ENCODE measurements around the gene MRPL4. TPM values are rescaled to one million over a fixed set of nuclear protein-coding genes. Genes with fewer than 3 reads are reported as not detected.

The MRPL4 gene
- total and polyA plus RNA-seq, 2 of the 13 experiments (the other 11 are each of a cell fraction or from before 2014, with no cell fraction given): 40.6 to 42.5 TPM

- TF ChIP-seq SKI (IDR thresholded peaks at IDR 0.05; ENCODE audit: partially characterized antibody) (no peak), BATF2 (CRISPR knock-in tag; IDR thresholded peaks at IDR 0.05) (no peak), RARA (CRISPR knock-in tag; IDR thresholded peaks at IDR 0.05) (peak; percentile 67), PITX1 (CRISPR knock-in tag; IDR thresholded peaks at IDR 0.05) (peak; percentile 61; the same call in 1 of the 2 replicates), ZNF430 (CRISPR knock-in tag; IDR thresholded peaks at IDR 0.05) (0 out of 2 replicates have a peak, but pooled peaks have one; percentile 44), TBL1XR1 (IDR thresholded peaks at IDR 0.05; ENCODE audit: borderline replicate concordance, low read length, partially characterized antibody) (no peak), PPARG (CRISPR knock-in tag; conservative IDR thresholded peaks at IDR 0.05) (peak; percentile 90), TIGD3 (CRISPR knock-in tag; IDR thresholded peaks at IDR 0.05; ENCODE audit: borderline replicate concordance) (no peak), GPN1 (CRISPR knock-in tag; IDR thresholded peaks at IDR 0.05; ENCODE audit: borderline replicate concordance) (no peak), MTF2 (CRISPR knock-in tag; IDR thresholded peaks at IDR 0.05; ENCODE audit: borderline replicate concordance) (no peak), ELF3 (CRISPR knock-in tag; IDR thresholded peaks at IDR 0.05) (0 out of 2 replicates have a peak, but pooled peaks have one; percentile 40), ZNF280D (CRISPR knock-in tag; IDR thresholded peaks at IDR 0.05) (no peak; the same call in 1 of the 2 replicates), BRCA1 (CRISPR knock-in tag; IDR thresholded peaks at IDR 0.05) (no peak), ZNF770 (CRISPR knock-in tag; IDR thresholded peaks at IDR 0.05) (peak; percentile 98), POGK (CRISPR knock-in tag; conservative IDR thresholded peaks at IDR 0.05) (no peak), ZBTB37 (CRISPR knock-in tag; IDR thresholded peaks at IDR 0.05) (no peak), ZNF776 (CRISPR knock-in tag; IDR thresholded peaks at IDR 0.05) (no peak), ISL2 (CRISPR knock-in tag; IDR thresholded peaks at IDR 0.05) (peak; percentile 40; the same call in 1 of the 2 replicates), ATF7 (IDR thresholded peaks at IDR 0.05) (no peak), ATF7 (CRISPR knock-in tag; IDR thresholded peaks at IDR 0.05) (no peak)
These were observed 13.7 kb upstream of the MRPL4 start (continued) for GRCh38 chr19:10238172-10238783.

All from HepG2 (cell line).